HG03571 (cell line): ENCODE results near the gene GALNT11.
A peak's percentile ranks its signal among the peaks of the same experiment; 100 is the strongest.
"Not testable (repeated sequence)": the region's sequence is repeated elsewhere in the genome, so short reads cannot be mapped to it uniquely, and the experiment has no call there.

ENCODE experiments used
- ATAC-seq: cut with Tn5 transposase; IDR thresholded peaks from one replicate; pipeline ENCODE4 v1.9.1; 2021; ENCODE audit not compliant: unreplicated experiment

Gene GALNT11

GRCh38 chr7:152025077-152025936 lies at the start of gene GALNT11:
Gene GALNT11, plus strand, starts transcription at chr7:152025674. Its CDS starts 68,554 bp downstream, at chr7:152094228.
- peak; percentile 91 for ATAC-seq

DNA sequence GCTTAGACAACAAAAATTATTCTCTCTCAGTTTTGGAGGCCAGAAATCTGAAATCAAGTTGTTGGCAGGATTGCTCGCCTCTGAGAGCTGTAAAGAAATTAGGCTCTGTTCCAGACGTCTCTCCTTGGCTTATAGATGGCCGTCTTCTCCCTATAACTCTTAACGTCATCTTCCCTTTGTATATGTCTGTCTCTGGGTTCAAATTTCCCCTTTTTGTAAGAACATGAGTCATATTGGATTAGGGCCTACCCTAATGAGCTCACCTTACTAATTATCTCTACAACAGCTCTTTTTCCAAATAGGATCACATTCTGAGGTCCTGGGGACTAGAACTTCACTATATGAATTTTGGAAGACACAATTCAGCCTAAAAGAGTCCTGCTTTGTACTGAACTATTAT lies 46.9 kb upstream of the GALNT11 start:
- ATAC-seq: no peak

DNA sequence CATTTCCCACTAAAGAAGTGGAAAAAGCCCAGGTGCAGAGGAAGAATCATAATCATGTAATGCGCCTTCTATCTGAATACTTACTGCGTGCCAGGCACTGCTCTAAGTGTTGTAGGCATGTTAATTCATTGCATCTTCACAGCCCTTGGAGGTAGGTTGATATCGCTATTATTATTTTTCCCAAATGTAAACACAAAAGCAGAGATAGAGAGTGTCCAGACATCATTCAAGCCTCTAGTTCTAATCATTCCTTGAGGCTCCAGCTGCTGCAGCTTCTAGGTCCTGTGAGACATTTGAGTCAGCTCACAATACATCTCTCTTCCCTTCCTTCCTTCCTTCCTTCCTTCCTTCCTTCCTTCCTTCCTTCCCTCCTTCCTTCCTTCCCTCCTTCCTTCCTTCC lies 44.3 kb upstream of the GALNT11 start:
- ATAC-seq: no peak

- no peak for ATAC-seq
Observed at GRCh38 chr7:151982806-151983205, 42.7 kb upstream of the GALNT11 start.

GRCh38 chr7:151984612-151985011 lies 40.9 kb upstream of the GALNT11 start:
- no peak for ATAC-seq

DNA sequence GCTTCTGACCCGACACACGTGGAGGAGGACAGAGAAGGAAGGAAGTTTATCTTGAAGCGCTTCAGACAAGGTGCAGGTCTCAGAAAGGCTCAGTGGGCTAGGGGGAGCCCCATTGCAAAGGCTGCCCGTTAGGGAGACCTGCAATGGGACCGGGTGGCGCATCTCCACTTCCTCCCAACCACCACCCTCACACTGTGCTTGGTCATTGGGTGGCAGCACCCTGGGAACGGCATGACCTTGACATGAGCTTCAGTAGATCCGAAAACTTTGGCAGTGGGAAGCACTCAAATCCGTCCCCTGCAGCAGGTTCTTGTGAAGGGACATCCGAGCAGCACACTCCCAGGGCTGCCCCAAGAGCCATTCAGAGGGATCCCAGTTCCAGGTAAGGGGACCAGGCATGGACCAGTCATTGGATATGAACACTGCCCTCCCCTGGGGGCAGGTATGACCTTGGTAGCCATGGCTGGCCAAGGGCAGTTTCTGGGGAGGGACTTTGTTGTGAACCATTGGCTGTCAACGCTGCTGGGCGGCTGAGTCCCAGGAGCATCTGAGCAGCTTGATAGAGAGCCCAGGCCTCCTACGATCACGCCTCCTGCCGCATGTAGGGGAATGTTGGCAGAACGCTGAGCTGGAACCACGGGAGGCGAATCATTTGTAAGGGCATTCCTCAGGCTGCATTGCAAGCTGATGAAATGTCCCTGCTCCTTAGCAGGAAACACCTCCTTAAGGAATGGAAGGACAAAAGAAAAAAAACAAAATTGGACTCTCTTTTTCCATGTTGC lies 37.5 kb upstream of the GALNT11 start:
- no peak for ATAC-seq

GRCh38 chr7:151992375-151992774 lies 33.1 kb upstream of the GALNT11 start:
- no peak for ATAC-seq

GRCh38 chr7:151993977-151994676 lies 31.3 kb upstream of the GALNT11 start:
- no peak for ATAC-seq

DNA sequence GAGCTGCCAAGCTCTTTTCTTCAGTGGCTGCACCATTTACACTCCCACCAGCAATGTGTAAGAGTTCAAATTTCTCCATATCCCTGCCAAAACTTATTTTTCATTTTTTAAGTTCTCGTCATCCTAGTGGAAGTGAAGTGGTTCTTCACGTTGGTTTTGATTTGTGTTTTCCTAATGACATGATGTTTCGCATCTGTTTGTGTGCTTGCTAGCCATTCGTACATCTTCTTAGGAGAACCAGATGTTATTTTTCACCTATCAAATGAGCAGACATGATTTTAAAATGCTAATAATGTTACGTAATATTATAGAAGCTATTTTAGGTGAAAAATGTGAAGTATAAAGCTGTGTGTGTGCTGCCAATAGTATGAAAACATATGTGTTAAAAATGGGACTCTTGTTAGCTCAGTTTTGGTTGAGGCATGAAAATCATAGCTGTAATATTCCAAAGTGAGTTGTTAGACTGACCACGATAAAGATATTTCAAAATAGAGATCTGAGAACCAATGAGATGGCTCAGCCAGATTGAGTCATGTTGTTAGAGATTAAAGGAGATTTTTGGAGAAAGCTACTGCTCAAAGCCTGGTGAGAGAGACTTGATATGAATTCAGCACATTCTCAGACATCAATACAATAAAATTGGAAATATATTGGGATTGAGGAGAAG lies 25.9 kb upstream of the GALNT11 start:
- ATAC-seq: no peak

- ATAC-seq: no peak
Observed at GRCh38 chr7:152000191-152000590, 25.3 kb upstream of the GALNT11 start.

GRCh38 chr7:152006336-152006735 lies 19.1 kb upstream of the GALNT11 start:
- no peak for ATAC-seq

DNA sequence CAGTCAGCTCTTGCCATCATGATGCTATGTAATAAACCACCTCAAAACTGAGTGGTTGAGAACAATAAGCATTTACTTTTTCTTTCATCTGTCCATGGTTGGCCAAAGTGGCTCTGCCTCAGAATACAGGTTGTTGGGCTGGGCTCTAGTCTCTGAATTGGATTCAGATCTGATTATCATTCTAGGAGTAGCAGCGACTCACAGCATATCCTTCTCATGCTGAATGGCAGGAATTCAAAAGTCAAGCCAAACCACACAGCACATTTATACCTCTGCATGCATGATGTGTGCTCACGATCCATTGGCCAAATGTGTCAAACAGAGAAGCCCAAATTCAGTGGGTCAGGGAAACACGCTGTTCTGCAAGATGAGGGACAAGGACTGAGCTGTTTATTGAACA lies 13.6 kb upstream of the GALNT11 start:
- ATAC-seq: no peak

- no peak for ATAC-seq
Observed at GRCh38 chr7:152013230-152013629, 12.2 kb upstream of the GALNT11 start.

- ATAC-seq: no peak
Observed at GRCh38 chr7:152013974-152014373, 11.5 kb upstream of the GALNT11 start.

- no peak for ATAC-seq
Observed at GRCh38 chr7:152014722-152015121, 10.8 kb upstream of the GALNT11 start.

- no peak for ATAC-seq
Observed at GRCh38 chr7:152015600-152015999, 9.9 kb upstream of the GALNT11 start.

DNA sequence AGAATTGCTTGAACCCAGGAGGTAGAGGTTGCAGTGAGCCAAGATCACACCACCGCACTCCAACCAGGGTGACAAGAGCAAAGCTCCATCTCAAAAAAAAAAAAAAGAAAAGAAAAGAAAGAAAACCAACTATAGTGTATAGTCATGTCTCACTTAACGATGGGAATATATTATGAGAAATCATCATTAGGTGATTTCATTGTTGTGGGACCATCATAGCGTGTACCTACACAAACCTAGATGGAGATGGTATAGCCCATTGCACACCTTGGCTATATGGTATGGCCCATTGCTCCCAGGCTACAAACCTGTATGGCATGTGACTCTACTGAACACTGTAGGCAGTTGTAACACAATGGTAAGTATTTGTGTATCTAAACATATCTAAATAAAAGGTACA lies 8.5 kb upstream of the GALNT11 start:
- no peak for ATAC-seq

- not testable (repeated sequence) for ATAC-seq
Observed at GRCh38 chr7:152017683-152018082, 7.8 kb upstream of the GALNT11 start.

DNA sequence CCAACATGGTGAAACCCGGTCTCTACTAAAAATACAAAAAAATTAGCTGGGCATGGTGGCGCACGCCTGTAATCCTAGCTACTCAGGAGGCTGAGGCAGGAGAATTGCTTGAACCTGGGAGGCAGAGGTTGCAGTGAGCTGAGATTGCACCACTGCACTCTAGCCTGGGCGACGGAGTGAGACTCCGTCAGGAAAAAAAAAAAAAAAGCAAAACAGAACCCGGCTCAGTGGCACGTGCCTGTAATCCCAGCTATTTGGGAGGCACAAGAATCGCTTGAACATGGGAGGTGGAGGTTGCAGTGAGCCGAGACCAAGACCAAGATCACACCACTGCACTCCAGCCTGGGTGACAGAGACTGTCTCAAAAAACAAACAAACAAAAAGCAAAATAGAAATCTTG lies 3.7 kb upstream of the GALNT11 start:
- not testable (repeated sequence) for ATAC-seq

- no peak for ATAC-seq
Observed at GRCh38 chr7:152025937-152026890, 740 bp downstream of the GALNT11 start.
